EH (cell line): Measurements from ENCODE around the gene SSC5D.
"Not testable (repeated sequence)": the region's sequence is repeated elsewhere in the genome, so short reads cannot be mapped to it uniquely, and the experiment has no call there.

Experiments
- DNase-seq: peaks from one replicate; pipeline ENCODE4 v3.0.0-alpha.2; 2015; ENCODE audit warnings: low read depth

Gene SSC5D

GRCh38 chr19:55503502-55504251, 15.4 kb downstream of the SSC5D start:
- peak; percentile 89 for DNase-seq

- no peak for DNase-seq
Observed at GRCh38 chr19:55504252-55504603, 16.0 kb downstream of the SSC5D start.

- no peak for DNase-seq
Observed at GRCh38 chr19:55504981-55505380, 16.7 kb downstream of the SSC5D start.

GRCh38 chr19:55508120-55508519, 19.9 kb downstream of the SSC5D start:
- DNase-seq = no peak

- peak; percentile 91 for DNase-seq
Observed at GRCh38 chr19:55516878-55517620, 28.8 kb downstream of the SSC5D start.

GRCh38 chr19:55519451-55520311, 31.4 kb downstream of the SSC5D start:
- DNase-seq = peak; percentile 88

- DNase-seq = no peak
Observed at GRCh38 chr19:55520691-55521292, 32.6 kb downstream of the SSC5D start.

GRCh38 chr19:55525289-55526101, 37.3 kb downstream of the SSC5D start:
- no peak for DNase-seq

GRCh38 chr19:55526216-55527196, 38.3 kb downstream of the SSC5D start:
- peak; percentile 83 for DNase-seq

GRCh38 chr19:55527197-55528029, 39.2 kb downstream of the SSC5D start:
- DNase-seq = no peak

- peak; percentile 44 for DNase-seq
Observed at GRCh38 chr19:55528030-55528803, 40.0 kb downstream of the SSC5D start.

GRCh38 chr19:55529636-55530234, 41.5 kb downstream of the SSC5D start:
- DNase-seq = no peak

GRCh38 chr19:55530996-55531395, 42.8 kb downstream of the SSC5D start:
- DNase-seq = no peak

GRCh38 chr19:55534280-55534679, 46.0 kb downstream of the SSC5D start:
- DNase-seq = not testable (repeated sequence)

- no peak for DNase-seq
Observed at GRCh38 chr19:55535173-55535964, 47.1 kb downstream of the SSC5D start.

- DNase-seq = no peak
Observed at GRCh38 chr19:55535965-55536350, 47.7 kb downstream of the SSC5D start.

- no peak for DNase-seq
Observed at GRCh38 chr19:55536366-55536765, 48.1 kb downstream of the SSC5D start.
